ENCODE results near the gene APLP2. TPM values are rescaled to one million over a fixed set of nuclear protein-coding genes. Genes with fewer than 3 reads are reported as not detected.

APLP2 gene
- total and polyA plus RNA-seq, 9 donors: 84.7 to 183 (median 140) TPM

GRCh38 chr11:130031945-130032344 is 37.7 kb upstream of the APLP2 start:
- Histone ChIP-seq H3K4me3 (ENCODE audit: low read length) (no peak overlapping the region), H3K36me3 (ENCODE audit: control insufficient read depth, insufficient read depth, low read length) (no peaks in the 10 kb centered on the region), H3K27me3 (ENCODE audit: control insufficient read depth, insufficient read depth, low read length) (no peaks in the 10 kb centered on the region), H3K27ac (ENCODE audit: low read length) (no peak overlapping the region), H3K4me1 (ENCODE audit: control insufficient read depth, insufficient read depth, low read length) (no peaks in the 10 kb centered on the region), H3K9me3 (replicated peaks; ENCODE audit: control insufficient read depth, low read depth, low read length) (no peaks in the 10 kb centered on the region)
- 100% methylated on average over 2 of the region's 2 CpGs for WGBS (ENCODE audit: insufficient coverage)
- no peak for DNase-seq

- WGBS (ENCODE audit: insufficient coverage): 84% methylated on average over 29 of the region's 44 CpGs
- Histone ChIP-seq H3K9me3 (replicated peaks; ENCODE audit: control insufficient read depth, low read depth, low read length) (no peaks in the 10 kb centered on the region), H3K27me3 (ENCODE audit: control insufficient read depth, insufficient read depth, low read length) (no peaks in the 10 kb centered on the region), H3K27ac (ENCODE audit: low read length) (no peak overlapping the region), H3K4me1 (ENCODE audit: control insufficient read depth, insufficient read depth, low read length) (no peaks in the 10 kb centered on the region), H3K36me3 (ENCODE audit: control insufficient read depth, insufficient read depth, low read length) (no peaks in the 10 kb centered on the region), H3K4me3 (ENCODE audit: low read length) (no peak overlapping the region)
- DNase-seq: no peak
Measured at GRCh38 chr11:130032931-130033330, 36.8 kb upstream of the APLP2 start.

- Histone ChIP-seq H3K4me3 (ENCODE audit: low read length) (no peak overlapping the region), H3K27ac (ENCODE audit: low read length) (no peak overlapping the region), H3K27me3 (ENCODE audit: control insufficient read depth, insufficient read depth, low read length) (no peaks in the 10 kb centered on the region), H3K36me3 (ENCODE audit: control insufficient read depth, insufficient read depth, low read length) (no peaks in the 10 kb centered on the region), H3K4me1 (ENCODE audit: control insufficient read depth, insufficient read depth, low read length) (no peaks in the 10 kb centered on the region), H3K9me3 (replicated peaks; ENCODE audit: control insufficient read depth, low read depth, low read length) (no peaks in the 10 kb centered on the region)
- no peak for DNase-seq
Measured at GRCh38 chr11:130034236-130034635, 35.5 kb upstream of the APLP2 start.

GRCh38 chr11:130037058-130037457 is 32.6 kb upstream of the APLP2 start:
- Histone ChIP-seq H3K4me3 (ENCODE audit: low read length) (no peak overlapping the region), H3K9me3 (replicated peaks; ENCODE audit: control insufficient read depth, low read depth, low read length) (no peaks in the 10 kb centered on the region), H3K27me3 (ENCODE audit: control insufficient read depth, insufficient read depth, low read length) (no peaks in the 10 kb centered on the region), H3K4me1 (ENCODE audit: control insufficient read depth, insufficient read depth, low read length) (no peaks in the 10 kb centered on the region), H3K27ac (ENCODE audit: low read length) (no peak overlapping the region), H3K36me3 (ENCODE audit: control insufficient read depth, insufficient read depth, low read length) (no peaks in the 10 kb centered on the region)
- peak; percentile 61 for DNase-seq
- WGBS (ENCODE audit: insufficient coverage): no CpG with 5 or more reads among the region's 3 CpGs

GRCh38 chr11:130037881-130038585 is 31.7 kb upstream of the APLP2 start:
- WGBS (ENCODE audit: insufficient coverage): 80% methylated on average over 2 of the region's 7 CpGs
- H3K27ac ChIP-seq (ENCODE audit: low read length): no peak overlapping the region
- no peaks in the 10 kb centered on the region for H3K4me1 ChIP-seq (ENCODE audit: control insufficient read depth, insufficient read depth, low read length)
- no peaks in the 10 kb centered on the region for H3K27me3 ChIP-seq (ENCODE audit: control insufficient read depth, insufficient read depth, low read length)
- no peak overlapping the region for H3K4me3 ChIP-seq (ENCODE audit: low read length)
- DNase-seq: no peak
- H3K36me3 ChIP-seq (ENCODE audit: control insufficient read depth, insufficient read depth, low read length): no peaks in the 10 kb centered on the region
- H3K9me3 ChIP-seq (replicated peaks; ENCODE audit: control insufficient read depth, low read depth, low read length): no peaks in the 10 kb centered on the region

- Histone ChIP-seq H3K27me3 (ENCODE audit: control insufficient read depth, insufficient read depth, low read length) (no peaks in the 10 kb centered on the region), H3K9me3 (replicated peaks; ENCODE audit: control insufficient read depth, low read depth, low read length) (no peaks in the 10 kb centered on the region), H3K4me3 (ENCODE audit: low read length) (no peak overlapping the region), H3K4me1 (ENCODE audit: control insufficient read depth, insufficient read depth, low read length) (no peaks in the 10 kb centered on the region), H3K36me3 (ENCODE audit: control insufficient read depth, insufficient read depth, low read length) (no peaks in the 10 kb centered on the region), H3K27ac (ENCODE audit: low read length) (no peak overlapping the region)
- WGBS (ENCODE audit: insufficient coverage): 88% methylated on average over 48 of the region's 49 CpGs
- no peak for DNase-seq
Measured at GRCh38 chr11:130040281-130040940, 29.3 kb upstream of the APLP2 start.

- H3K4me1 ChIP-seq (ENCODE audit: control insufficient read depth, insufficient read depth, low read length): no peaks in the 10 kb centered on the region
- no peaks in the 10 kb centered on the region for H3K27me3 ChIP-seq (ENCODE audit: control insufficient read depth, insufficient read depth, low read length)
- peak; percentile 78 for DNase-seq
- H3K27ac ChIP-seq (ENCODE audit: low read length): no peak overlapping the region
- WGBS (ENCODE audit: insufficient coverage): 74% methylated on average over 16 of the region's 16 CpGs
- no peak overlapping the region for H3K4me3 ChIP-seq (ENCODE audit: low read length)
- no peaks in the 10 kb centered on the region for H3K9me3 ChIP-seq (replicated peaks; ENCODE audit: control insufficient read depth, low read depth, low read length)
- H3K36me3 ChIP-seq (ENCODE audit: control insufficient read depth, insufficient read depth, low read length): no peaks in the 10 kb centered on the region
Measured at GRCh38 chr11:130042093-130042591, 27.6 kb upstream of the APLP2 start.

GRCh38 chr11:130043575-130043974 is 26.1 kb upstream of the APLP2 start:
- Histone ChIP-seq H3K4me1 (ENCODE audit: control insufficient read depth, insufficient read depth, low read length) (no peaks in the 10 kb centered on the region), H3K4me3 (ENCODE audit: low read length) (no peak overlapping the region), H3K36me3 (ENCODE audit: control insufficient read depth, insufficient read depth, low read length) (no peaks in the 10 kb centered on the region), H3K9me3 (replicated peaks; ENCODE audit: control insufficient read depth, low read depth, low read length) (no peaks in the 10 kb centered on the region), H3K27me3 (ENCODE audit: control insufficient read depth, insufficient read depth, low read length) (no peaks in the 10 kb centered on the region), H3K27ac (ENCODE audit: low read length) (no peak overlapping the region)
- DNase-seq: peak; percentile 59
- WGBS (ENCODE audit: insufficient coverage): 46% methylated on average over 5 of the region's 5 CpGs

- H3K4me1 ChIP-seq (ENCODE audit: control insufficient read depth, insufficient read depth, low read length): no peaks in the 10 kb centered on the region
- H3K4me3 ChIP-seq (ENCODE audit: low read length): no peak overlapping the region
- WGBS (ENCODE audit: insufficient coverage): no CpG with 5 or more reads among the region's 1 CpG
- H3K9me3 ChIP-seq (replicated peaks; ENCODE audit: control insufficient read depth, low read depth, low read length): no peaks in the 10 kb centered on the region
- no peak for DNase-seq
- no peaks in the 10 kb centered on the region for H3K27me3 ChIP-seq (ENCODE audit: control insufficient read depth, insufficient read depth, low read length)
- no peak overlapping the region for H3K27ac ChIP-seq (ENCODE audit: low read length)
- no peaks in the 10 kb centered on the region for H3K36me3 ChIP-seq (ENCODE audit: control insufficient read depth, insufficient read depth, low read length)
Measured at GRCh38 chr11:130047141-130047540, 22.6 kb upstream of the APLP2 start.

- Histone ChIP-seq H3K4me3 (ENCODE audit: low read length) (no peak overlapping the region), H3K4me1 (ENCODE audit: control insufficient read depth, insufficient read depth, low read length) (no peaks in the 10 kb centered on the region), H3K27me3 (ENCODE audit: control insufficient read depth, insufficient read depth, low read length) (no peaks in the 10 kb centered on the region), H3K36me3 (ENCODE audit: control insufficient read depth, insufficient read depth, low read length) (no peaks in the 10 kb centered on the region), H3K27ac (ENCODE audit: low read length) (no peak overlapping the region), H3K9me3 (replicated peaks; ENCODE audit: control insufficient read depth, low read depth, low read length) (no peaks in the 10 kb centered on the region)
- DNase-seq: no peak
- 60% methylated on average over 1 of the region's 1 CpG for WGBS (ENCODE audit: insufficient coverage)
Measured at GRCh38 chr11:130049328-130049771, 20.3 kb upstream of the APLP2 start.
